Measurements from ENCODE around the gene FAAP100.
"Not testable (repeated sequence)": the region's sequence is repeated elsewhere in the genome, so short reads cannot be mapped to it uniquely, and the experiment has no call there.

Gene FAAP100

GRCh38 chr17:81589612-81590011 lies 37.5 kb upstream of the FAAP100 start:
- TF ChIP-seq, protein P1, sequence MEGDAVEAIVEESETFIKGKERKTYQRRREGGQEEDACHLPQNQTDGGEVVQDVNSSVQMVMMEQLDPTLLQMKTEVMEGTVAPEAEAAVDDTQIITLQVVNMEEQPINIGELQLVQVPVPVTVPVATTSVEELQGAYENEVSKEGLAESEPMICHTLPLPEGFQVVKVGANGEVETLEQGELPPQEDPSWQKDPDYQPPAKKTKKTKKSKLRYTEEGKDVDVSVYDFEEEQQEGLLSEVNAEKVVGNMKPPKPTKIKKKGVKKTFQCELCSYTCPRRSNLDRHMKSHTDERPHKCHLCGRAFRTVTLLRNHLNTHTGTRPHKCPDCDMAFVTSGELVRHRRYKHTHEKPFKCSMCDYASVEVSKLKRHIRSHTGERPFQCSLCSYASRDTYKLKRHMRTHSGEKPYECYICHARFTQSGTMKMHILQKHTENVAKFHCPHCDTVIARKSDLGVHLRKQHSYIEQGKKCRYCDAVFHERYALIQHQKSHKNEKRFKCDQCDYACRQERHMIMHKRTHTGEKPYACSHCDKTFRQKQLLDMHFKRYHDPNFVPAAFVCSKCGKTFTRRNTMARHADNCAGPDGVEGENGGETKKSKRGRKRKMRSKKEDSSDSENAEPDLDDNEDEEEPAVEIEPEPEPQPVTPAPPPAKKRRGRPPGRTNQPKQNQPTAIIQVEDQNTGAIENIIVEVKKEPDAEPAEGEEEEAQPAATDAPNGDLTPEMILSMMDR (IDR thresholded peaks at IDR 0.05; ENCODE audit: low read depth, low read length), result no peak
- no peak for DNase-seq (ENCODE audit: extremely low read depth, low read depth)

GRCh38 chr17:81586096-81586495 lies 33.9 kb upstream of the FAAP100 start:
- TF ChIP-seq, protein P1 (IDR thresholded peaks at IDR 0.05; ENCODE audit: low read depth, low read length), result no peak
- DNase-seq (ENCODE audit: extremely low read depth, low read depth), result no peak

GRCh38 chr17:81584771-81585170 lies 32.6 kb upstream of the FAAP100 start:
- DNase-seq (ENCODE audit: extremely low read depth, low read depth), result not testable (repeated sequence)

DNA sequence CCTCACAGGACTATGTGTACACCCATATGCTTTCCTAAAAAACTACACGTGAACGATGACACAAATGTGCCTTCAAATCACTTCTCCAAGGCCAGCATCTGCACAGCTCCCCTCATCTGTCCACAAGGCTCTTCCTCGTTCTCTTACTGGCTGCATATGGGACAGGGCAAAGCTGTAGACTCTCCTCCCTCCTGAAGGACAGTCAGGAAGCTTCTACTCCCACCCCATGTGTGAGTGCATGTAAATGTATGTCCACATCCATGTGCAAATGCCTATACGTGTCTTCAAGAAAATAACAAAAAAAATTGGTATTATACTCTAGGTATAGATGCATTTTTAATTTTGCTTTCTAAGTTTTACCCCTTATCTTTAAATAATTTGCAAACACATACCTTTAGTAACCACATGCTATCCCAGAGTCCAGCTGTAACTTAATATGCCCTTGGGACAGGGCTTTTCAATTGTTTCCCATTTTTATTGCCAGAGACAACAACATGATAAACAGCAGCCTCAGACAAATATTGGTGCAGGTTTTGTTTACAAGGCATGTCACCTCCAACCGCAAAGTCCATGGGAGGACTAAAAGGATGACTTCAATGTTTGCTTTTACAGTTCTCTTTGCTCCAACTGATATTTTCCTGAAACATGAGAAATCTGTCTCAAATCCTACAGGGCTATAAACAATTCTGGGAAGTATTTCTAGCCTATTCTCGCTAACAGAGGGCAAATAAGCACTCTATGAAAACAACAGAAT lies 31.6 kb upstream of the FAAP100 start:
- TF ChIP-seq, protein P1 (IDR thresholded peaks at IDR 0.05; ENCODE audit: low read depth, low read length), result no peak
- no peak for DNase-seq (ENCODE audit: extremely low read depth, low read depth)

DNA sequence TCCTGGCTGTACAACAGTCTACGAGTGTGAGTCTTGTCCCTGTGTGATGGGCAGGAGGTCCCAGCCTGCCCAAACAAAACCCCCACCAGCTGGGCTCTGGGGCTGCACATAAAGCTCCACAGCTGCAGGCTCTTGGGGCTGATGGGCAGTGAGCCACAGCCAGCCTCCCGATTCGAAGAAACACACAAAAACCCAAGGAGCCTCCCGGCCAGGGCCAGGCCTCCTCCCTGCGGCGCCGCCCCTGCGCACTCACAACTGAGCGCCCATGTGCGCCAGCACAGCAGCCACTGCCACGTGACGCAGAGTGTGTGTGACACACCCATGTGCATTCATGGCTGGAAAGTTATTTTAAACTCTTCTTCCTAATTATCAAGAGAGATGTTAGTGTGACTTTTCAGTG lies 30.6 kb upstream of the FAAP100 start:
- DNase-seq (ENCODE audit: extremely low read depth, low read depth), result no peak
- TF ChIP-seq, protein P1 (IDR thresholded peaks at IDR 0.05; ENCODE audit: low read depth, low read length), result no peak

DNA sequence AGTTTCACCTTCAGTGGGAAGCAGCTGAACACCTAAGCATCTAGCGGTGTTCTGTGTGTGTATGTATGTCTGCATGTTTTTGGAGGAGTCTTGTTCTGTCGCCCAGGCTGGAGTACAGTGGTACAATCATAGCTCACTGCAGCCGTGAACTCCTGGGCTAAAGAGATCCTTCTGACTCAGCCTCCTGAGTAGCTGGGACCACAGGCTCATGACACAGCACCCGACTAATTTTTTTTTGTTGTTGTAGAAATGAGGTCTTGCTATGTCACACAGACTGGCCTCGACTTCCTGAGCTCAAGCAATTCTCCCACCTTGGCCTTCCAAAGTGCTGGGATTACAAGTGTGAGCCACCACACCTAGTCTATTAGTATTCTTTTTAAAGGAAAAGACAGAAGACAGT lies 30.2 kb upstream of the FAAP100 start:
- DNase-seq (ENCODE audit: extremely low read depth, low read depth), result no peak
- TF ChIP-seq, protein P1 (IDR thresholded peaks at IDR 0.05; ENCODE audit: low read depth, low read length), result no peak

DNA sequence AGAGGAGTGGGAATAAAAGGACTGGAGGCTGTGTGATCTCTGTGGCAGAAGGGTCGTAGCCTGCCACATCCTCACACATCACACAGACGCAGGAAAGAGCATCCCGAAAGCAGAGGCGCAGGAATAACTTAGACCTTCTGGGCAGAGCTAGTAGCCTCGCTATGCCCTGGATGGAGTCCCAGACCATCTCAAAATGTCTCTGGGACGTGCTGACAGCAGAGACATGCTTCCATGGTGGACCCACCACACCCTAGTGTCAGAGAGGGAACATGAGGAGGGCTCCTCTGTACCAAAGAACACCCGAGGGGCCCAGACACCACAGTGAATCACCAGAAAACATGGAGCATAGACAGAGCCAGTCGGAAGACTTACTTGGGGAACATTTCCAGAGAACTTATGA lies 29.6 kb upstream of the FAAP100 start:
- no peak for DNase-seq (ENCODE audit: extremely low read depth, low read depth)

More for the DNA sequence above, 29.6 kb upstream of the FAAP100 start:
- TF ChIP-seq, protein P1 (IDR thresholded peaks at IDR 0.05; ENCODE audit: low read depth, low read length), result no peak
